Activated naive CD4-positive, alpha-beta T cell treated with anti-CD3 and anti-CD28 coated beads, Interleukin-2, amount 10 ng/mL, durations not matched to agents 7 days and 5 days (primary cell): Measurements from ENCODE around the gene COMMD2.

Experiments used
- CTCF ChIA-PET: fragments of 350-600 bp; sonication (Branson Sonifier 250); formaldehyde crosslinking; loops from one replicate; lab custom pipeline; 2021; ENCODE audit warnings: antibody characterized with exemption; lab: Charles Lee
- DNase-seq: peaks from one replicate; pipeline ENCODE4 v3.0.0-alpha.2; 2020
- H3K27ac Mint-ChIP-seq: one replicate; pipeline ENCODE4 v1.8.0; 2021; ENCODE audit warnings: mild to moderate bottlenecking, moderate library complexity, mixed read lengths
- H3K27me3 Mint-ChIP-seq: one replicate; pipeline ENCODE4 v1.8.0; 2021; ENCODE audit warnings: mild to moderate bottlenecking, mixed read lengths
- H3K36me3 Mint-ChIP-seq: one replicate; pipeline ENCODE4 v1.8.0; 2021; ENCODE audit warnings: mixed read lengths
- H3K4me1 Mint-ChIP-seq: one replicate; pipeline ENCODE4 v1.8.0; 2021; ENCODE audit warnings: mixed read lengths
- H3K4me3 Mint-ChIP-seq: one replicate; pipeline ENCODE4 v1.8.0; 2021; ENCODE audit warnings: mild to moderate bottlenecking, moderate library complexity, mixed read lengths
- H3K9me3 Mint-ChIP-seq: one replicate; pipeline ENCODE4 v1.8.0; 2021; ENCODE audit warnings: mixed read lengths

COMMD2 gene

GRCh38 chr3:149752051-149752787 is at the start of gene COMMD2:
Gene COMMD2, minus strand, starts transcription at chr3:149752489. Its CDS starts 45 bp downstream, at chr3:149752444.
- Mint-ChIP-seq H3K36me3 (peaks cover 17% of the 10 kb centered on the region), H3K4me1 (peaks cover 36% of the 10 kb centered on the region), H3K27ac (peak within 1 kb of the TSS; percentile 85), H3K4me3 (peak within 1 kb of the TSS; percentile 96), H3K27me3 (no peaks in the 10 kb centered on the region), H3K9me3 (no peaks in the 10 kb centered on the region)
- peak; percentile 78 for DNase-seq
- CTCF ChIA-PET: interaction anchor here (0.6 to 1.4 kb wide), 7 partner anchors 19 to 221 kb away, joined by 3 to 5 read pairs (median 3); no protein-coding TSS in a partner anchor

GRCh38 chr3:149801639-149802038 is 49.4 kb upstream of the COMMD2 start:
- Mint-ChIP-seq H3K4me3 (no peak overlapping the region), H3K27me3 (peaks cover 11% of the 10 kb centered on the region), H3K9me3 (no peaks in the 10 kb centered on the region), H3K27ac (no peak overlapping the region), H3K36me3 (no peaks in the 10 kb centered on the region), H3K4me1 (no peaks in the 10 kb centered on the region)
- CTCF ChIA-PET: no interaction called here
- no peak for DNase-seq

GRCh38 chr3:149801195-149801594 is 48.9 kb upstream of the COMMD2 start:
- Mint-ChIP-seq H3K4me1 (no peaks in the 10 kb centered on the region), H3K27ac (no peak overlapping the region), H3K27me3 (peaks cover 9% of the 10 kb centered on the region), H3K9me3 (no peaks in the 10 kb centered on the region), H3K36me3 (no peaks in the 10 kb centered on the region), H3K4me3 (no peak overlapping the region)
- CTCF ChIA-PET: interaction anchor here (1.0 kb wide), 1 partner anchor 83 kb away, joined by 3 read pairs; no protein-coding TSS in a partner anchor
- DNase-seq: no peak

GRCh38 chr3:149800693-149801092 is 48.4 kb upstream of the COMMD2 start:
- Mint-ChIP-seq H3K36me3 (no peaks in the 10 kb centered on the region), H3K4me1 (no peaks in the 10 kb centered on the region), H3K9me3 (no peaks in the 10 kb centered on the region), H3K27ac (no peak overlapping the region), H3K4me3 (no peak overlapping the region), H3K27me3 (peaks cover 12% of the 10 kb centered on the region)
- CTCF ChIA-PET: interaction anchor here (1.0 kb wide), 1 partner anchor 83 kb away, joined by 3 read pairs; no protein-coding TSS in a partner anchor
- no peak for DNase-seq

- H3K27ac Mint-ChIP-seq: no peak overlapping the region
- H3K9me3 Mint-ChIP-seq: no peaks in the 10 kb centered on the region
- CTCF ChIA-PET: interaction anchor here (1.2 kb wide), 1 partner anchor 12 kb away, joined by 4 read pairs; no protein-coding TSS in a partner anchor
- DNase-seq: no peak
- H3K36me3 Mint-ChIP-seq: no peaks in the 10 kb centered on the region
- H3K27me3 Mint-ChIP-seq: peaks cover 9% of the 10 kb centered on the region
- H3K4me1 Mint-ChIP-seq: no peaks in the 10 kb centered on the region
- H3K4me3 Mint-ChIP-seq: no peak overlapping the region
Measured at GRCh38 chr3:149796026-149796425, 43.7 kb upstream of the COMMD2 start.

- H3K27ac Mint-ChIP-seq: no peak within 1 kb of the TSS
- CTCF ChIA-PET: interaction anchor here (1.3 kb wide), 1 partner anchor 16 kb away, joined by 3 read pairs; no protein-coding TSS in a partner anchor
- H3K9me3 Mint-ChIP-seq: no peaks in the 10 kb centered on the region
- peaks cover 16% of the 10 kb centered on the region for H3K27me3 Mint-ChIP-seq
- no peak for DNase-seq
- no peak within 1 kb of the TSS for H3K4me3 Mint-ChIP-seq
- H3K4me1 Mint-ChIP-seq: no peaks in the 10 kb centered on the region
- H3K36me3 Mint-ChIP-seq: no peaks in the 10 kb centered on the region
Measured at GRCh38 chr3:149792452-149793270, 40.4 kb upstream of the COMMD2 start, which contains the start of gene ANKUB1. Gene ANKUB1, minus strand, starts transcription at chr3:149792554. Its CDS starts 188 bp downstream, at chr3:149792366.

GRCh38 chr3:149790698-149791097 is 38.4 kb upstream of the COMMD2 start:
- Mint-ChIP-seq H3K27me3 (peaks cover 8% of the 10 kb centered on the region), H3K9me3 (no peaks in the 10 kb centered on the region), H3K27ac (no peak overlapping the region), H3K36me3 (no peaks in the 10 kb centered on the region), H3K4me1 (no peaks in the 10 kb centered on the region), H3K4me3 (no peak overlapping the region)
- no peak for DNase-seq
- CTCF ChIA-PET: no interaction called here

- H3K4me1 Mint-ChIP-seq: no peaks in the 10 kb centered on the region
- CTCF ChIA-PET: no interaction called here
- H3K27ac Mint-ChIP-seq: no peak overlapping the region
- no peak overlapping the region for H3K4me3 Mint-ChIP-seq
- peaks cover 7% of the 10 kb centered on the region for H3K27me3 Mint-ChIP-seq
- DNase-seq: no peak
- no peaks in the 10 kb centered on the region for H3K9me3 Mint-ChIP-seq
- H3K36me3 Mint-ChIP-seq: no peaks in the 10 kb centered on the region
Measured at GRCh38 chr3:149790268-149790667, 38.0 kb upstream of the COMMD2 start.

GRCh38 chr3:149784064-149784704 is 31.9 kb upstream of the COMMD2 start:
- H3K4me3 Mint-ChIP-seq: no peak overlapping the region
- CTCF ChIA-PET: no interaction called here

GRCh38 chr3:149783576-149783975 is 31.3 kb upstream of the COMMD2 start:
- Mint-ChIP-seq H3K4me3 (no peak overlapping the region), H3K27ac (no peak overlapping the region), H3K27me3 (peaks cover 4% of the 10 kb centered on the region), H3K9me3 (no peaks in the 10 kb centered on the region), H3K4me1 (no peaks in the 10 kb centered on the region), H3K36me3 (no peaks in the 10 kb centered on the region)
- DNase-seq: no peak
- CTCF ChIA-PET: no interaction called here

More at GRCh38 chr3:149784064-149784704, 31.9 kb upstream of the COMMD2 start:
- peaks cover 4% of the 10 kb centered on the region for H3K27me3 Mint-ChIP-seq
- no peaks in the 10 kb centered on the region for H3K36me3 Mint-ChIP-seq
- H3K27ac Mint-ChIP-seq: no peak overlapping the region
- no peak for DNase-seq
- H3K4me1 Mint-ChIP-seq: no peaks in the 10 kb centered on the region
- H3K9me3 Mint-ChIP-seq: no peaks in the 10 kb centered on the region

- Mint-ChIP-seq H3K4me1 (no peaks in the 10 kb centered on the region), H3K27ac (no peak overlapping the region), H3K9me3 (no peaks in the 10 kb centered on the region), H3K4me3 (no peak overlapping the region), H3K36me3 (no peaks in the 10 kb centered on the region), H3K27me3 (peaks cover 7% of the 10 kb centered on the region)
- DNase-seq: no peak
- CTCF ChIA-PET: interaction anchor here (1.4 kb wide), 1 partner anchor 10 kb away, joined by 8 read pairs; no protein-coding TSS in a partner anchor
Measured at GRCh38 chr3:149781741-149782140, 29.5 kb upstream of the COMMD2 start.

GRCh38 chr3:149781211-149781610 is 28.9 kb upstream of the COMMD2 start:
- CTCF ChIA-PET: interaction anchor here (1.4 kb wide), 1 partner anchor 9 kb away, joined by 8 read pairs; no protein-coding TSS in a partner anchor
- Mint-ChIP-seq H3K27ac (no peak overlapping the region), H3K9me3 (no peaks in the 10 kb centered on the region), H3K27me3 (peaks cover 7% of the 10 kb centered on the region), H3K4me1 (no peaks in the 10 kb centered on the region), H3K4me3 (no peak overlapping the region), H3K36me3 (no peaks in the 10 kb centered on the region)
- no peak for DNase-seq

GRCh38 chr3:149777414-149778214 is 25.3 kb upstream of the COMMD2 start:
- no peak for DNase-seq
- Mint-ChIP-seq H3K36me3 (no peaks in the 10 kb centered on the region), H3K4me3 (no peak overlapping the region), H3K9me3 (no peaks in the 10 kb centered on the region), H3K27me3 (peaks cover 7% of the 10 kb centered on the region), H3K4me1 (no peaks in the 10 kb centered on the region), H3K27ac (no peak overlapping the region)
- CTCF ChIA-PET: interaction anchor here (0.7 kb wide), 1 partner anchor 247 kb away, joined by 3 read pairs; no protein-coding TSS in a partner anchor
